Skeletal muscle tissue (tissue), 4 donors: ENCODE measurements around the gene EPPIN. TPM values are rescaled to one million over a fixed set of nuclear protein-coding genes. Genes with fewer than 3 reads are reported as not detected.

Source experiments
- H3K27ac ChIP-seq: one replicate; pipeline ENCODE4 v1.7.0; 2013; ENCODE audit warnings: mild to moderate bottlenecking, low read depth, low read length, inconsistent platforms
- H3K27me3 ChIP-seq, 3 donors: one replicate each; pipeline ENCODE4 v1.7.0; 2013; ENCODE audit warnings: low read length in 3 of 3; ENCODE audit not compliant: control insufficient read depth in 3 of 3, insufficient read depth in 3 of 3
- H3K36me3 ChIP-seq, 3 donors: one replicate each; pipeline ENCODE4 v1.7.0; 2013; ENCODE audit warnings: low read length in 3 of 3; ENCODE audit not compliant: control insufficient read depth in 3 of 3, insufficient read depth in 3 of 3
- H3K4me1 ChIP-seq, 3 donors: one replicate each; pipeline ENCODE4 v1.7.0; 2013; ENCODE audit warnings: low read length in 3 of 3, mild to moderate bottlenecking in 3 of 3; ENCODE audit not compliant: control insufficient read depth in 3 of 3, insufficient read depth in 3 of 3
- H3K4me3 ChIP-seq, 3 donors: one replicate each; pipeline ENCODE4 v1.7.0; 2013; ENCODE audit warnings: low read length in 3 of 3
- H3K9ac ChIP-seq, 3 donors: one replicate each; pipeline ENCODE4 v1.7.0; 2013; ENCODE audit warnings: low read length in 3 of 3, mild to moderate bottlenecking in 3 of 3, moderate library complexity in 2 of 3, low read depth in 1 of 3
- H3K9me3 ChIP-seq, 3 donors: one replicate each; pipeline ENCODE4 v1.7.0; 2013; ENCODE audit warnings: low read length in 3 of 3; ENCODE audit not compliant: control insufficient read depth in 3 of 3
- total RNA-seq: library from RNA; depleted of rRNA; stranded (reverse); fragments of >200 nt; gene quantifications from one replicate; pipeline ENCODE4 v1.2.3, GENCODE V29; 2014
- donor health status: Osteomylitis.

Gene EPPIN
- total RNA-seq, 1 donor from 2014 or later, result not detected

DNA sequence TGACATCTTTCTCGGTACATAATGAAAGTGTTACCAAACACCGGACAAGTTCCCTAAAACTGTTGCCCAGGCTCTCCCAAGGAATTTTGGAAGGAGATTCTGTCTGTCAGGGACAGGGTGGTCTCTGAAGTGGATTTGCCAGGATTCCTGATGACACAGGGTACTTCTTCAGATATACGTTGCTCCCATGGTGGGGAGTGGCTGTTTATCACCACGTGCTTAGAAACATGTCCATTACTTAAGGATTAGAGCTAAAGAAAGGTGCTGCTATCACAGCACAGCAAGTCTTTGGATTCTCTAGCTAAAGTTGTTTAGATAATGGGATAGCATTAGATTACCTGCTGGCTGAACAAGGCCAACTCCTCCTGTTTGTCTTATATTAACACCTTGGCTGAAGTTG is 38.1 kb downstream of the EPPIN start:
- H3K27ac ChIP-seq, result no peak overlapping the region
- no peak overlapping the region for H3K9ac ChIP-seq
- no peaks in the 10 kb centered on the region for H3K36me3 ChIP-seq
- H3K4me3 ChIP-seq, result no peak overlapping the region
- peaks cover 0 to 8% (median 7%) of the 10 kb centered on the region in 3 donors for H3K27me3 ChIP-seq
- no peaks in the 10 kb centered on the region for H3K4me1 ChIP-seq
- H3K9me3 ChIP-seq, result no peaks in the 10 kb centered on the region

DNA sequence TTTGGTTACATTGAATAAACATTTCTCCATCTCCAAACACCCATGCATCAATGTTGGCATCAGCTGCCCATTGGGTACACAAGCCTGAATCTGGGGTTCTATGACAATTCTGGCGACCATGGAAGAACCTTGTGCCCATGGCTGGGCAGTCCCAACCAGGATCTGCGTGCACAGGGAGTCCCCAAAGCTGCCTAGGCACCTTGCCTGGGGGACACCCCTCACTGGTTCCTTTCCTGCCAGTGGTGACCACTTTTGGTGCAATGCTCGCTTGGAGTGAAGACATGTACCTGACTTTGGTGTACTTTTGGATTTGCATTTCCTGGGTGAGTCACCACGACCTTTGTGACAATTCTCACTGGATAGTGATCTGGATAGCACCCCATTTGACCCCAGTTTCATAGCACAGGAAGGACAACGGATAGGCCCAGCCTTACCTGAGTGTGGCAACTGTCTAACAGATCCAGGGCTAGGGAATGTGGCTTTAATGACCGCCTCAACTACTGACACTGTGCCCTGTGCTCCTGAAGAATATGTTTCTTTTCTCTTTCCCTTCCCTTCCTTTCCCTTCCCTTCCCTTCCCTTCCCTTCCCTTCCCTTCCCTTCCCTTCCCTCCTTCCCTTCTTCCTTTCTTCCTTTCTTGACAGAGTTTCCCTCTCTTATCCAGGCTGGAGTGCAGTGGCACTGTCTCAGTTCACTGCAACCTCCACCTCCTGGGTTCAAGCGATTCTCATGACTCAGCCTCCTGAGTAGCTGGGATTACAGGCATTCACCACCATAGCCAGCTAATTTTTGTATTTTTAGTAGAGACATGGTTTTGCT is 38.9 kb downstream of the EPPIN start:
- no peak overlapping the region for H3K27ac ChIP-seq
- H3K27me3 ChIP-seq, result peaks cover 0 to 9% (median 4%) of the 10 kb centered on the region in 3 donors
- no peaks in the 10 kb centered on the region for H3K4me1 ChIP-seq
- no peaks in the 10 kb centered on the region for H3K36me3 ChIP-seq
- H3K4me3 ChIP-seq, result no peak overlapping the region
- no peak overlapping the region for H3K9ac ChIP-seq
- H3K9me3 ChIP-seq, result no peaks in the 10 kb centered on the region

DNA sequence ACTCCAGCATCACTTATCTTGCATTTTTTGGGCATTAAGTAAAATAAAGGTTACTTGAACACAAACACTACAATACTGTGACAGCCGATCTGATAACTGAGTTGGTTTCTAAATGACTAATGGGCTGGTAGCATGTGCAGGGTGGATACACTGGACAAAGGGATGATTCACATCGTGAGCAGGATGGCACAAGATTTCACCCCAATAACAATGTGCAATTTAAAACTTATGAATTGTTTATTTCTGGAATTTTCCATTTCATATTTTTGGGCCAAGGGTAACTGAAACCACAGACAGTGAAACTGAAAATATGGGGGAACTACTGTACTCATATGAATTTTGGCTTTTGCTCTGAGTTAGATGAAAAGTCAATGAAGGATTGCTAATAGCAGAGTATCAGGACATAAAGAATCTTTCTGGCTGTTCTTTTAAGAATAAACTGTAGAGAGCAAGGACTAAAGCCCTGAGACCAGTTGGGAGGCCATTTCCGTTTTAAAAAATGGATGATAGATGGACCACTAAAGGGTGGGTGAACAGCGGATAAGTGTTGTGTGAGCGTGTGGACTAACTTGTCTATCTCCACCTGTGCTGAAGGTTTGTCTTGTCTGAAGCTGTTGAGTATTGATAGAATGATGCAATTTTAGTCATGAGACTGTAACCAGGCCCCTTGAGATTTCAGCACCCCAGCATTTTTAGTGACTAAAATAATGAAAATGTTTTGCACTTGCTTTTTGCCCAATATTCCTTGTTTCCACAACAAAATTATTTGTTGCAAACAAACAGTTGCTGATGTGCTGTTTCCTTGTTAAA is 40.0 kb downstream of the EPPIN start:
- Histone ChIP-seq H3K27me3 (peaks cover 0 to 9% (median 4%) of the 10 kb centered on the region in 3 donors), H3K9ac (no peak overlapping the region), H3K27ac (no peak overlapping the region), H3K9me3 (no peaks in the 10 kb centered on the region), H3K36me3 (no peaks in the 10 kb centered on the region), H3K4me1 (no peaks in the 10 kb centered on the region), H3K4me3 (no peak overlapping the region)

DNA sequence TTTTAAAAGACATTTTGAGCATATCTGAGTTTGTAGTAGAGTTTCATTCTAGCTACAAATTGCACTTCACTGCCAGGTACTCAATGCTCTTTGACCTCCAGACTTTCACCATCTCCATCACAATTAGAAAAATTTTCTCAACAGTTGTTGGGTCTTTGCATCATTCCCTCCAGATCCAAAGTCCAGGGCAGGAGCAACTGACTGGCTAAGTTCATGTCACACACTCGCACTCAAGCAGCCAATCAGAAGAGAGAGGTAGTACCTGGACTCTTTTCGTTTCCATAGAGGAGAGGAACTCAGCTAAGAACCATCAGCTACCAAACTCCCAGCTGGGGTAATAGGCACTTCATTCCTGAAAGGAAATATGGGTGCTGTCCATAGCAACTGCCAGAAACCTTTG is 40.8 kb downstream of the EPPIN start:
- Histone ChIP-seq H3K9me3 (no peaks in the 10 kb centered on the region), H3K4me1 (no peaks in the 10 kb centered on the region), H3K4me3 (no peak overlapping the region), H3K27ac (no peak overlapping the region), H3K9ac (no peak overlapping the region), H3K27me3 (peaks cover 3 to 9% (median 4%) of the 10 kb centered on the region in 3 donors), H3K36me3 (no peaks in the 10 kb centered on the region)

DNA sequence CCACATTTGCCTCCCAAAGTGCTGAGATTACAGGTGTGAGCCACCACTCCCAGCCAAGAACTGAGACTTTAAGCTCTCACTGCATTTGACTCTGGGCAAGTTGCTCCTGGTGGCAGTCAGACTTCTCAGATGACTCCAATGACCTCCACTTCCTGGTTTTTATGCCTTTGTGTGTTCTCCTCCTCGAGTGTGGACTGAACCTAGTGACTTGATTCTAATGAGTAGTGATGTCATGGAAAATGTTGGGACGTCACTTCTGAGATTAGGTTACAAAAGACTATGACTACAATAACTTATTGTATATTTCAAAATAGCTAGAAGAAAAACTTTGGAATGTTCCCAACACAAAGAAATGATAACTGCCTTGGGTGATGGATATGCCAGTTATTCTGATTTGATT is 43.8 kb downstream of the EPPIN start:
- no peak overlapping the region for H3K4me3 ChIP-seq

DNA sequence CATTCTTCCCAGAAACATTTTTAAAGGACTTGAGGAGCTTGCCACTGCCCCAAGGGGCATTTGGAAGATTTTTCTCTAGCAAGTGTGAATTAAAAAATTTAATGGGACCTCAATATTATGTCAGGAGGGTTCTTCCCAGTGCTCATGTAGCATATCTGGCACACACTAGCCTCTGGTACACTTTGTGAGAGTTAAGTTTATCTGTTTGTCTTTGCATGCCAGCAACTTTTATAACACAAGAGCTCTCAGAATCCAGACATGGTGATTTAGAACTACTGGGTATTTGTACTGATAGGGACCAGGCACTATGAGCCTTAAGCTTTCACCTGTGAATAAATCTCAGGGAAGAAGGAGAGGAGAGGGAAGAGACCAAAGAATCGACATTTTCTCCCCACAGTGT is 44.6 kb downstream of the EPPIN start:
- Histone ChIP-seq H3K9me3 (no peaks in the 10 kb centered on the region), H3K9ac (no peak overlapping the region), H3K4me1 (no peaks in the 10 kb centered on the region), H3K4me3 (no peak overlapping the region), H3K36me3 (no peaks in the 10 kb centered on the region), H3K27ac (no peak overlapping the region), H3K27me3 (peaks cover 15 to 20% (median 19%) of the 10 kb centered on the region in 3 donors)

More for the DNA sequence above, 43.8 kb downstream of the EPPIN start:
- Histone ChIP-seq H3K9me3 (no peaks in the 10 kb centered on the region), H3K4me1 (no peaks in the 10 kb centered on the region), H3K27me3 (peaks cover 15 to 19% (median 17%) of the 10 kb centered on the region in 3 donors), H3K9ac (no peak overlapping the region), H3K27ac (no peak overlapping the region), H3K36me3 (no peaks in the 10 kb centered on the region)

DNA sequence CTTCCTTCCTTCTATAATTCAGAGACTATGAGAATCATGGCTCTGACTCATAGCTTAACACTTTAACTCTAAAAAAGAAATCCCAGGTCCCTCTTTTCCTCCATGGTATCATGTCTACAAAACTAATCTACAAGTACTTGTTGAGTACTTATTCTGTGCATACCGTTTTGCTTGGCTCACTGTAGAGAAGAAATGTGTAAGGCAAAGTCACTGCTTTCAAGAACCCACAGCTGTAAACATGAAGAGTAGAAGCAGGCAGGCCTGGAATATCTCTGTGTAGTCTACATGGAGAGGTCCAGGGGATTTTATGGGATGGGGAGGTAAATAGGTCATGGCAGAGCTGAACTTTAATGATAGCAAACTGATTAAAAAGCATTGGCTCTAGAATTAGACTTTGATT is 45.6 kb downstream of the EPPIN start:
- Histone ChIP-seq H3K4me1 (no peaks in the 10 kb centered on the region), H3K27me3 (peaks cover 15 to 20% (median 19%) of the 10 kb centered on the region in 3 donors), H3K9ac (no peak overlapping the region), H3K4me3 (no peak overlapping the region), H3K9me3 (no peaks in the 10 kb centered on the region), H3K36me3 (no peaks in the 10 kb centered on the region), H3K27ac (no peak overlapping the region)

DNA sequence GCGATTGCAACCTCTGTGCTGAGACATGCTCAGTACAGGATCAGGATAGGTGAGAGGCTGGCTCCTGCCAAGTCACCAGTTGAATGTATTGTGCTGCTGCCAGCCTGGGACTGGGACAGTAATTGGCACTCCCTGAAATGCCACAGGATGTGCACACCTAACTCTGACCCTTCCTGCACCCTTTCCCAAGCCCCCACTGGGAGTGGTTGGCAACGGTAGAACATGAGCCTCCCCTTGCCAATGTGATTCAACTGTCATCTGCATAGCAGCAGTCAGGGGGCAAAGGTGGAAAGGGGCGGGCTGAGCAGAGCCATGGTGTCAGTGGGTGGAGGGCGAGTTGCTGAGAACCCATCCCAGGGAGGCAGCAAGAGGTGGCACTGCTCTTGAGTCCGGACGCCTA is 47.2 kb downstream of the EPPIN start:
- no peak overlapping the region for H3K4me3 ChIP-seq
- H3K27ac ChIP-seq, result no peak overlapping the region
- no peaks in the 10 kb centered on the region for H3K9me3 ChIP-seq
- no peaks in the 10 kb centered on the region for H3K36me3 ChIP-seq
- peaks cover 15 to 19% (median 17%) of the 10 kb centered on the region in 3 donors for H3K27me3 ChIP-seq
- no peaks in the 10 kb centered on the region for H3K4me1 ChIP-seq
- H3K9ac ChIP-seq, result no peak overlapping the region

DNA sequence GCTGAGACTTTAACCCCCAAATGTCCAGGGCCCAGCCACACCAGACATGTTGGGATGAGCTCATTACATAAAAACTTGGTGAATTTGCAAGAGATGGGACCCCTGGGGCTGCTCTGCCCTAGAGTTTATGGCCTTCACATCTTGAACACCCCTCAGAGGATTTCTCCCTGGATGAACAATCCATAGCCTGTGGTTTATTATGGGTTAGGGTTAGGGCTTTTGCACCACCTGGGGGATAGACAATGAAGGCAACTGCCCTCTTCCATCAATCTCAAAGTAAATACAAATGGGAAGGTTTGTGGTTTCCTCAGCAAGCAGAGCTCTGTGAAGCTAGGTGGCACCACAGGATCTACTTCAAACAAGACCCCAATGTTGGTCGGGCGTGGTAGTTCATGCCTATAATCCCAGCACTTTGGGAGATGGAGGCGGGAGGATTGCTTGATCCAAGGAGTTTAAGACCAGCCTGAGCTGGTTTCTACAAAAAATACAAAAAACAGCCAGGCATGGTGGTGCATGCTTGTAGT is 49.2 kb downstream of the EPPIN start:
- Histone ChIP-seq H3K27me3 (peaks cover 13 to 15% (median 15%) of the 10 kb centered on the region in 3 donors), H3K9me3 (no peaks in the 10 kb centered on the region), H3K27ac (no peak overlapping the region), H3K4me3 (no peak overlapping the region), H3K36me3 (no peaks in the 10 kb centered on the region), H3K9ac (no peak overlapping the region), H3K4me1 (no peaks in the 10 kb centered on the region)

DNA sequence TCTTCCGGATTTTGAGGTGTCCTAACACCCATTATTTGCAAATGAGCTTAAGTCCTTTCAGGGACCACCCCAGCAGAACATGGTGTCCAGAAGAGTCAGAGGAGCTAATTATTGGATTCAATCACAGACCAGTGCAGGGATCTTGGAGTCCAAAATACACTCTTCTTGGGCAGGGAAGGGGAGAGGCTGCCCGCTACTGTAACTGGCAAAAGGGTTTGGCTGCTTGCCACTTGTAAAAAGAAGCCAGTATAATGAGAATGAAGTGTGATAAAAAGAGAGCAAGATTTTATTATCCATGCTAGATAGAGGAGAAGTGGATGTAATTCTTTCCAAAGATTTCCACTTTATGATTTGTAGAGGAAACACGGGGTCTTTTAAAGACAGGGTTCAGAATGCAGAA is 51.0 kb downstream of the EPPIN start:
- no peak overlapping the region for H3K4me3 ChIP-seq
- H3K4me1 ChIP-seq, result no peaks in the 10 kb centered on the region
- H3K9ac ChIP-seq, result no peak overlapping the region
- H3K9me3 ChIP-seq, result no peaks in the 10 kb centered on the region
- no peaks in the 10 kb centered on the region for H3K36me3 ChIP-seq
- no peak overlapping the region for H3K27ac ChIP-seq
- H3K27me3 ChIP-seq, result peaks cover 10 to 16% (median 15%) of the 10 kb centered on the region in 3 donors
